NCI-H1694 (cell line): Measurements from ENCODE around the gene DSC3.

ENCODE experiments used
- DNase-seq: peaks from one replicate; lab custom pipeline; 2025; lab: John Stamatoyannopoulos, UW

The DSC3 gene

GRCh38 chr18:30971338-30971956, 71.1 kb downstream of the DSC3 start:
- peak; percentile 39 for DNase-seq

DNA sequence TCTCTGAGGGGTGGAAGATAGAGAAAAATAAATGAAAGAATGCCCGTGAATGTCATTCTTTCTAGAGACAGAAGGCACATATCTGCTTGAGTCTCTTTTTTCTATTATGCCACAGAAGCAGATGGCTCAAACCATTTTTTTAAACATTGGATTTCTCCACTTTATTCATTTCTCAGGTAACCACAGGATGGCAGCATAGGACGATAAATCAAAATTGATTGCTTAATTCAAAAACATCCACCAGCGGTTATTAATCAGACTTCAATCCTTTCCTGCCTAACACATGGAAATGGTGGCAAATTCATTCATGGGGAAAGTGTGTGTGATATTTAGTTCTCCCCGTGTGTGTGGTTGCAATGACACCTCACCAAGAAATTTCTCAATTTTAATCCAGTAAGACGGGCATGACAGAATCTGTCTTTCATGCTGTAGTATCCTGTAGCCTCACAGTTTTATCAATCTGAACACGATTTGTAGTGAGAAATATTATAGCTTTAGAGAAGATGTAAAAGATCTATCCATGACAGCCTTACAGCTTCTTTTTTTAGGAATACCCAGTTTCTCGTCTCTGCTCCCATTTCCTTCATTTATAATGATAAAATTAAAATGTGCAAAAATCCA, 72.2 kb downstream of the DSC3 start:
- DNase-seq, result peak; percentile 59

DNA sequence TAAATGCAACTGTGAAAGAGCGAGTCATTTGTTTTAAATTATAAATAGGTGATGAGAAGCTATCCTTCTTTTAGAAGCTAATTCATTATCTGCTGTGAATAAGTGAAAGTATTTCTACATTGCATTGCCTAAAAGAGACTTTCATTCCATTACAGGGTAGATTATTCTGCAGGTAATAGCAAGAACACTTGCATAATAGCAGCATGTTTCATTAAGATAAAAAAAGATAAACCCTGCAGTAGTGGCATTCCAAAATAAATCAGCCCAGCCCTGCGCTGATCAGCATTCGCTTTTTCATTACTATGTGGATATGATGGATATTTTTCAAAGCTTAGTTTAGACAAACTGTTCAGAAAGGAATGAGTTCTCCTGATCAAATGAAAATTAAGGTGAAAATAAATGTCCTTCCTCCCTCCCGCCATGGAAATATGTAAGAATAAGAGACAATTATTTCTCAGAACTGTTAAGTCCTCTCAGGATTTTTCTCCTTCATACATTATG, 72.8 kb downstream of the DSC3 start:
- no peak for DNase-seq

DNA sequence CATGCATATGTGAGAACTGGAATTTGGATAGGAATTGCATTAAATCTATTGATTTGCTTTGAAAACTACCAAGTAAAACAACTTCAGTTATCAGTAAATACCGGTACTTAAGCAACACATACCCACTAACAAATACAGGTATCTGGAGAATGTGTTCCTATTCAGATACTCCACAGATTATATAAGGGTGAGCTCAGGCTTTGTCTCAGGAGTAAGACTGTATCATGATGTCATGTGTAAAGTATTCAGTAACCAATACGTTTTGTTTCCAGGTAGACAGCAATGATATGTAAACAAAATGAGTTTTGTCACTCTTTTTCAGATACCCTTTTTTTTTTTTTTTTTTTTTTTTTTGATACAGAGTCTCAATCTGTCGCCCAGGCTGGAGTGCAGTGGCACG, 74.8 kb downstream of the DSC3 start:
- no peak for DNase-seq

- DNase-seq, result no peak
Measured at GRCh38 chr18:30965237-30965636, 77.3 kb downstream of the DSC3 start.

DNA sequence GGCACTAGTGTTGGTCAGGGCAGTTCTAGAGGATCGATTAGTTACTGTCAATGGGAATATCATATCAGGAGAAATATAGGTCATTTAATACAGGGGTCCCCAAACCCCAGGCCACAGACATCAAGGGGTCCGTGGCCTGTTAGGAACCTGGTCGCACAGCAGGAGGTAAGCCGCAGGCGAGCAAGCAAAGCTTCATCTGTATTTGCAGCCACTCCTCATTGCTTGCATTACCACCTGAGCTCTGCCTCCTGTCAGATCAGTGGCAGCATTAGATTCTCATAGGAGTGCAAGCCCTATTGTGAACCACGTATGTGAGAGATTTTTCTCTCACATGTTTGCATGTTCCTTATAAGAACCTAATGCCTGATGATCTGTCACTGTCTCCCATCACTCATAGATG, 81.9 kb downstream of the DSC3 start:
- no peak for DNase-seq

GRCh38 chr18:30957066-30957465, 85.5 kb downstream of the DSC3 start:
- no peak for DNase-seq

GRCh38 chr18:30954262-30954661, 88.3 kb downstream of the DSC3 start:
- DNase-seq, result no peak

DNA sequence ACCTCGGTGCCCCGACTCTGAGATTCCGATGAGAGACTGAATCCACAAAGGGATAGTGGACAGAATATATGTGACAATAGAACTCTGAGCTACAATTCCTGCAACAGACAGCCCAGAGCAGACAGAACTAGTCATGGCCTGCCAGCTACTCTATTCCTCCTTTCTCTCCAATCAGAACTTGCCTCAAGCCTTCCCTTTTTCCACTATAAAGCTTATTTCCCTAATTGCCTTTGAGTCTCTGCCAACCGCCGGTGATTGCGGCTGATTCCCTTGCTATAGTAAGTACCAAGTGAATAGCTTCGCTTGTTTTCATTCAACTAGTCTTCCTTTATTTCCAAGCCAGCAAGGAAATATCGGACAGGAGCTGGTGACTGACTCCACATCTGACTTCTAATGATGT, 96.8 kb downstream of the DSC3 start:
- DNase-seq, result no peak

DNA sequence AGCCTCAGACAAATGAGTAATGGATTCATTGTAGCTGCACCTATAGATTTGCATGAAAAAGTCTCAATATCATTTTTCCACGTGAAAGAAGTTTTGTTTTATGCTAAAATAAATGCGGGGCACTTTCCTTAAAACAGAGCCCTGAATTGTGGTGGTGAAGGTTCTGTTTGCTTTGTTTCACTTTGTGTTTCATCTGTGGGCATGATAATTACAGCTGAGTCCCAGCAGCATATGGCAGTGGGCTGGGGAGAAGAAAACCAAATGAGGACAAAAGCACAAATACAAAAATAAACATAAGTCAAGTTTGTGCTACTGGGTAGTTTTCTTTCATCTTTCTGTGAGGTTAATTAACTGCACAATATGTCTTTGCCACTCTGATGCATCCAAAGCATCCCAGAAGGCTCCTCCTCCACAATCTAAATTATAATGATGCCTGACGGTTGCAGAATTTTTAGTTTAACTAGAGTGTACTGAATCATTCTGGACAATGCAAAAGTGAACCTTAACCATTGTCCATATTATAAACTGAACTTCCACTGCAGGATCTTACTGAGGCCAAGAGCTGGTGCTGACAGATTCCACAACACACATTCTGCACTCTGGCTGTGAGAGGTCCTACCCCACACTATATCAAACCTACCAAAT, 97.6 kb downstream of the DSC3 start:
- DNase-seq, result no peak

- no peak for DNase-seq
Measured at GRCh38 chr18:30940952-30941539, 101.5 kb downstream of the DSC3 start.
